MV-4-11 (cell line): ENCODE results near the gene FREY1.

Source experiments
- DNase-seq: peaks from one replicate; lab custom pipeline; 2025; lab: John Stamatoyannopoulos, UW

The FREY1 gene, protein sequence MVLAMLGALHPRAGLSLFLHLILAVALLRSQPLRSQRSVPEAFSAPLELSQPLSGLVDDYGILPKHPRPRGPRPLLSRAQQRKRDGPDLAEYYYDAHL

DNA sequence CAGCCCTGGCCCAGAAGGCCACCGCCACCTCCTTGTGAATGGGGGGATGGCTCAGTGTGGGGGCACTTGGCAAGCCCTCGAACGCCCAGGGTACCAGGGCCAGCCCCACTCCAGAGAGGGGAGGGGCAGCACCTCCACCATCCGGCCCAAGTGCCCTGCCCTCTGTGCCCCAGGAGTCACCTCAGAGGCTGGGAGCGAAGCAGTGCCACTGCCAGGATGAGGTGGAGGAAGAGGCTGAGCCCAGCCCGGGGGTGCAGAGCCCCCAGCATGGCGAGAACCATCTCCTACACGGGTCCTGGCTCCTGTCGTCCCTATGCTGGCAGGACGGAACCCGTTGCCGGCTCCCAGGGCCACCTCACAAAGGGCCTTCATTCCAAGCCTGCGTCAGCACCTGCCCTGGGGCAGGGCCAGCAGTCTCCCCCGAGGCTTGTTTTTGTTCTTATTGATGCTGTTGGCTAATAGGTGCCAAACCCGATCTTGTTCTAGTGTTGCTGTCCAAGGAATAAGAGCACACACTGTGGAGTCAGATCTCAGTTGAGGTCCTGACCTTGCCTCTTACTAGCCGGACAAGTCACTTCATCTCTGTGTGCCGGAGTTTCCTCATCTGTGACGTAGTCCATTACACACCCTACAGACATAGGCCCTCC lies at the start of gene FREY1:
Gene FREY1 (minus strand): TSS at position 307 of the 647 bp plus-strand sequence. CDS start 26 bp downstream, at position 281.
- peak; percentile 7 for DNase-seq

DNA sequence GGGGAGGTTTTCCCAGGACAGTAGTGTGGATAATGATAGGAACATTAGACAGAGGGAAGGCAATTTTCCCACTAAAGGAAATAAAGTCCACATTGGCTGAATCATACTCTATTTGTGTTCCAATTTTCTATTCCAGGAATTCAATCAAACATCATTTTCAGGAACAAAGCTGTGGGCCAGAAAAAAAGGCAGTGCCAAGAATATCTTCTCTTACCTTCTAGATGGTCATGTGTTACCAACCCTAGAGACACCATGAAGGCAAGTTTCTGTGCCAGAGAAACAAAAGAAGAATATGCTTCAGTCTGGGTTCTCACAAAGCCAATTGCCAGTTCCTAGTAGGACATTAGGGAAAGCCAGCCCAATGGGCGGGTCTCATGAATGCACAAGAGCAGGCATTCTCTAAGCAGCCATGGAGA lies 42.9 kb upstream of the FREY1 start:
- no peak for DNase-seq

DNA sequence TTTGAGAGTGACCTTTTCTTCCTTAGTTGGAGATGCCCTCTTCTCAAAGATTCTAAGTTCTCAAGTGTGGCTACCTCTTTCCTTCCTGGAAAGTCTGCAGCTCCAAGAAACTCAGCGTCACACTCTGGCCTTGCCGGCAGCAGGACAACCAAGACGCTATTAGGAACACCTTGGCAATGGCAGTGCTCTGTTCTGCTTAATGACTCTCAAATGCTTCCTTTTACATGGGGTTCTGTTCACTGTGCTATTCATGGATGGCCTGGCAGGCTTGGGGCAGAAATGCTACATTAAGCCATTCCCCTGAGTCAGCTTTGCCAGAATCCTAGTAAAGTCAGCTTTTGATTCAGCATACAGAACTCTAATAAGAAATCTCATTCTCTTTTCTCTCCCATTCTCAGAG lies 41.3 kb upstream of the FREY1 start:
- no peak for DNase-seq

DNA sequence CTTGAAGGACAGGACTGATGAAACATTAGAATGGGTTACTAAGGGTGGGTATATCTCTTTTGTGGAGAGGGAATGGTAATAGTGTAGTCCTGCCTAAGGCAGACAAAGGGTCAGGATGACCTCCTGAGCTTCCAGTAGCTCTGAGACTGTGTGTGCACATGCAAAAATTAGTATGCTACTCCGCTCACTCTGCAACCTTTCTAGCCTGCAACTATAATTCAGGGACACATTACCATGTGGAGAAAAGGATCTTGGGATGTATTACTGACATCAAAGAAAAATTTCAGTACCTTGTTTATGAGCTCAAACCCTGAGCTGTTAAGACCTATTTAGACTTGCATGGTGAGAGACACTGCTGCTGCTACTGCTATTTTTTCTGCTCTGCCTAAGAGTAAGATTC lies 40.8 kb upstream of the FREY1 start:
- no peak for DNase-seq

DNA sequence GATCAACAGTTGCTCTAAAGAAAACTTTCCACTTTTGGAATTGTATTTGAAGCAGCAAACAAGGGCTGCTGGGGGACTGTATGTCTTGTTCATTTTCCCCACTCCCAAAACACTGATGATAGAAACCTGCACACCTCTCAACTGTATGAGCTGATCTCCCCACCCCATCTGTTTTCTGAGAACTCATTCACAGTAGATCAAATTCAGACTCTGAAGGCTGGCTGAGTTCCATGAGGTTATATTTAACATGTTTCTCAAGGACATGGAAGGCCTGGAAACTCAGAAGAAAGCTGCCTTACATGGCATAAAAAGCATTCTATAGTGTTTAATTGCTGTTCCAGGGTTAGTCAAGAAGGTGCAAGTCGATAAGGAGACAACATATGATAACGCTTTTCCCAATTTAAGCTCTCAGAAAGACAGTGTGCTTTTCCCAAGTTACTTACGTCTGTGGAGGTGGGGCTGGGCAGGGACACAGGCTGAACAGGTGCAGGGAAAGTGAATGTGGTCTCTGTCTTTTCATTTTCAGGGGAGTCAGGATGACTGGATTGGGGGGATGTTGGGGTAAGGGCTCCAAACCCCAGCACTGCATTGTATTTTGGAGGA lies 38.4 kb upstream of the FREY1 start:
- DNase-seq: no peak

DNA sequence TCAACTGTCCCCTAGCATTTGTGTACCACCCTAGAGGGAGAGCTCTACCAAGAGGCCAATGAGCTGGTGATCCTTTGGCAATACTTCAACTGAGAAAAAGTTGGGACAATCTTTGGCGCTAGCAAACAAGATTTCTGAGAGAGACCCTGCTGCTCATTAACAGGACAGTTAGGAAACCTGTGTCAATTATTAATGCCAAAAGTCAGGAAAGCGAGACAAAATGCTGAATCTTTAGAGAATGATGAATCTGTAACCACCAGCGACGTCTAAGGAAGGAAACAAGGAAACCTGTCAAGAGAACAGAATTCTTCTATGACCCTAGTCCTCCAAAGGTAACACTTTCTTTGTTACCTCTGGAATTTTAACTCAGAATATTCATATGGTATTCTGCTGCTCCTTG lies 35.3 kb upstream of the FREY1 start:
- no peak for DNase-seq

DNA sequence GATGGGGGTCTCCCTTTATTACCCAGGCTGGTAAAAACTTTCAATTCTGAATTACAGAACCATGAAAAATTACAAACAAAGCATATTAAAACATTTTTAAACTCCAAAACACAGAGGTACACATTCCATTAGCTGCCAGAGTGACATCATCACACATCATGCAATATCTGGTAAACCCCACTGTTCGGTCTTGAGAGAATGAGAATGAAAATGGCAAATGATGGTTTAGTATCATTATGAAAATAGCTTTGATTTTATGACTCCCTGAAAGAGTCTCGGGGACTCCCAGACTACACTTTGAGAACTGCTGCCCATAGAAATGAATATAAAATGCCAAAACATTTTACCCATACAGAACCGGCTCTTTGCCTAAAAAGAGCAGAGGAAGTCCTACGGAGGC lies 34.2 kb upstream of the FREY1 start:
- DNase-seq: no peak

DNA sequence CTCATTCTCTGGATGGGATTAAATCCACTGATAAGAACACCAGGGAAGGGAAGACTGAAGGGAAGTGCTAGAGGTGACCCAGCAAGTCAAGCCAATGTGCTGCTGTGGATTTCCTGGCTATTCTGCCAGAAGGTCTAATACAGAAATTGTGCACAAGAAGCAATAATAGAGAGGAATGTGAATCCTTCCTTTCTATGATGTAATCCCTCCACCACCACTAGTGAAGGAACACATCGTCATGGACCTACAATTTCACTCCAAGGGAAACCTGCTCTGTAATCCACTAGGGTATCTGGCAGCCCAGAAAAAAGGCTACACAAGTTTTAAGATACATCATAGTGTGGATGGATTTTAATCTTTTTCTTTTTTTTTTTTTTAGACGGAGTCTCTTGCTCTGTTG lies 32.8 kb upstream of the FREY1 start:
- DNase-seq: no peak

DNA sequence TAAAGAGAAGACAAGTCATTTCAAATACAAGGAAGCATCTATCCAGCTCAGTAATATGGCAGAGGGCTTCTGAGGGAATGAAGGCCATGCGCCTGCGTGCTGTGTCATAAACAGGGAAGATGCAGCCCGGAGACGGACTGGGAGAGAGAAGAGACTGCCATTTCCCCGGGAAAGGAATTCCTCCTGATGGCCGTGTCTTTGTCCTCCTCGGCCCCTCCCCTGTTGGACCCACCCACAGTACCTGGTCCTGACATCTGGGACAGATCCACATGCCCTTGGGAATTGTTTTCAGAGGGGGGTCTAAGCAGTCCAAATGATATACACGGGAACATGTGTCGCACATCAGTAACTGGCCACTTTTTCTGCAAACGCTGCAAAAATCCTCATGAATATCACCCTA lies 30.8 kb upstream of the FREY1 start:
- DNase-seq: no peak

DNA sequence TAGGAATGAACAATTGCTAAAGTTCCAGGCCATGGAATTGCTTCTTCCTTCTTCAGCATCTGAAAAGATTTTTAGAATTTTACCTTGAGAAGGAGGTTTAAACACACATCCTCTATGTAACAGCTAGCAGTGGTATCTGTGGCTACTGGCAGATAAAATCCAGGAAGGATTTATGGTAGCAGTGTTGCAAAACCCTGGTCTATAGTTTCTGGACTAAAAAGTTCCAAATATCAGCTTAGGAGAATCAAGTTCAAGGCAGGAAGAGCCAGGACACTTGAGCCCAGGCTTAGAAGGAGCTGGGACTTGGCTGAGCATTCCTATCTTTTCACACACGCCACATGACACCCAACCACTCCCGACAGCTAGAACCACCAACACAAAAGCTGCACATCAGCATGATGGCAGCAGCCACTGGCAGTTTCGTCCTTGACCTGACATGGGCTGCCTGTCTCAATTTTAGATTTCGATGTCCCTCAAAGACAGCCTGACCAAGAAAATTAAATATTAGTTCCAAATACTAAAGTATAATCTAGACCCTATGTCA lies 29.5 kb upstream of the FREY1 start:
- peak; percentile 52 for DNase-seq

DNA sequence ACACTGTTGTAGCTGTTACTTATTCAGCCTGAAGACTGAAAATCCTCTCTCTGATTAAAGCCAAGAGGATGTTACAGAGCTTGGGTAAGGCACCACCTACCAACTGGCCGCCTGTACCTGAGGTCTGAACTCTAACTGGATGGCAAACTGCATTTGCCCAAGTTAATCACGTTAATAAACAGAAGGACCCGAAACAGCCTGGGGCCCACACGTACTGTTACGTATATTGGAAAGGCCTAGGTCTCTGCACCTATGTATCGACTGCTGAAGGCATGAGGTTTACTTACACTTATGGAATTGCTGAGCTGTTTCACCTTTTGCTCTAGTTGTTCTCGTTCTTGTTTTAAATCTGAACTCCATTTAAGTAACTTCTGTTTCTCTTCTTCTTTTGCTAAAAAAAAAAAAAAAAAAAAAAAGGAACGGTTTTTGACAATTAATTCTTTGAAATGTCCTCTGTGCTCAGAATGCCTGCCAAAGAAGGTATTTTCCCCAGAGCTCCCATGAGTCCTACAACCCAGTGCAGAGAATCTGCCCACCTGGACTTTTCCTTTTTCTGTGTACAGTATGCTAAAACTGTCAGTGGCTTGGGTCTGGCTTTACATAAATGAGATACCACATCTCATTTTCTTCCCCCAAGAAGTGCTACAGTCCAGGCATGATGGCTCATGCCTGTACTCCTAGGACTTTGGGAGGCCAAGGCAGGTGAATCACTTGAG lies 28.4 kb upstream of the FREY1 start:
- peak; percentile 31 for DNase-seq

DNA sequence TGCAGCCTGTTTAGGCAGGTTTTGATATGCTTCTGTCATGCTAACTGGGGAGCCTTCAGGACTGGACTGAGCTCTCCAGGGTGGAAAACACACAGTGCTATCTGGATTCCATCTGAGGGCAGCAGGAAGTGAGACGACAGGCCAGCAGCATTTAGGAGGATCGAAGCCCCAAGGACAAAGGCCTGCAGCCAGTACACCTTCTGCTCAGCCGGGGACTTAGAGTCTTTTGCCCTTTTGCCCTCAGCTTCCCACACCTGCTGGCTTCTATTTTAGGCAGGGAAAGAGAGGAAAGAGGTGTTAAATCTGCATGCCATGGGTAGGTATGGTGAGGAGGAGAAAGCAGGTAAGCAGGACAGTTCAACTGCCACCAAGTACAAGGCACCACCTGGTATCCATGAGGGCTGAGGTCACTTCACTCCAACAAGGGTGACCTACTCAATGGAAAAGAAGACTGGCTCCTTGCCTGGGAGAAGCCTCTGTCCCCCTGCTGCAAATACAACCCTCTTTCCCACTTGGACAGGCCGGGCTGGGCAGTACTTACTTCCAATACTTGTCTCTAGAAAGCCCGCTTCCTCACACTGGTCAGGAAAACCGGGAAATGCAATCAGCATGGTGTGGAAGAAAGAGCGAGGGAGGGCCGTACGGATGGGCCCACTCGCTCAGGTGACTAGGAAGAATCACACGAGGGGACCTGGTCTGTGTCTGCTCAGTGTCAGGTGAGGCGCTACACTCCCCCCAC lies 27.7 kb upstream of the FREY1 start:
- no peak for DNase-seq

DNA sequence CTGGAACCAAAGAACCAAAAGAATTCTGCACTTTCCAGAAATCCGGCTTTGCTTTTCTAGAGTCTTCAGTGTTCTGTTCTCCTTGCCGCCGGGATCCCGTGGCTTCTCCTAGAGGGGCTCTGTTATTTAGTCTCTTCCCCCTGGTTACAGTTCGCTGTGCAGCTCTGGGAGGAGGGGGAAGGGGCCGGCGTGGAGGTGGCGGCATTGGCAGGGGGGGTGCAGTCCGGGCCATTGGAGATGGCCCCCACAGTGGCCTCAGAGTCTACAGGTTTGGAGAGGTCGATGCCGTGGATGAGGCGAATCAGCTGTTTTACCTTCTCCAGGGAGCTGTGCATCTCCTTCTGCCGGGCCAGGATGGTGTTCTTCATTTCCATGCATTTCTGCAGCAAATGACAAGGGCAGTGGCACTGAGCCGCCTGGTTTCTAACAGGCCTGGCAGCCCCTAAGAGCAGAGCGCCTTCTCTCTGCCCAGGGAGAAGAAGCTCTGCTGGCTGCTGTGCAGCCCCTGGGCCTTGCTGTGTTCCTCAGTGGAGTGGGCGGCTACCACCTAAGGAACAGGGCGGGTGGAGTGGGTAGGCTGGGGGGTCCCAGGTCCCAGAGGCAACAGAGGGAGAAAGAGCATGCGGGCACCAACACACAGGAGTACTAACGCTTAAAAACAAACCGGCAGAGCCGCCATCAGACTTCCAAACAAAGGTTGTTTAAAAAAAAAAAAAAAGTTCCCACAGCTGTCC lies 26.9 kb upstream of the FREY1 start:
- DNase-seq: no peak

DNA sequence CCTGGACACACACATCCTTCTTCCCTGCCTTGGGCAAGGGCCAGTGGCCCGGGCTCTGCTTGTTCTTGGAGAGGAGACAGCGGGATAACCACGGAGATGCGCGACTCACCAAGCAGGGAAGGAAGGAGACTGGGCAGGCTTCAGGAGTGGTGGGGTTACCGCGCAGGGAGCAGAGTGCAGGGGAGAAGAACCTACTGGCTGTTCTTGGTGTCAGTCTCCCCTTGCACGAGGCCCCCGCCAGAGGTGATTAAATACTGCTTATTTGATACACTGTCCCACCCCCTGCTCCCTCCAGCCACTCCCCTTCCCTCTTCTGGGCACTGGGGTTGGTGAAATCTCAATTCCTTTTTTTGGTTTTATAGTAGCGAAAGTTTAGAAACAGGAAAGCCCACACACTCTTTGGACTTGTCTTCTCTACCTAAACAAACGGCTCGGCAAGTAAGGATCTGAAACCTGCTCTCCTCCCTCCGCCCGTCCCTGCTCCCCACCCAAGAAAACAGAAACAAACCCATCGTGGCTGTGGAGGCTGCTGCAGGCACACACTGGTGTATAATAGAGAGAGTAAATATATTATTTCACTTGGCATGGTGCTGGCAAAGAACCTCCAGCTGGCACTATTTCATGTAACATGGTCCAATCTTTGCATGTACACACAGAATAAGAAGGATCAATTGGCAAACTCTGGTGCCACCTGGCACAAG lies 26.2 kb upstream of the FREY1 start:
- DNase-seq: peak; percentile 95

DNA sequence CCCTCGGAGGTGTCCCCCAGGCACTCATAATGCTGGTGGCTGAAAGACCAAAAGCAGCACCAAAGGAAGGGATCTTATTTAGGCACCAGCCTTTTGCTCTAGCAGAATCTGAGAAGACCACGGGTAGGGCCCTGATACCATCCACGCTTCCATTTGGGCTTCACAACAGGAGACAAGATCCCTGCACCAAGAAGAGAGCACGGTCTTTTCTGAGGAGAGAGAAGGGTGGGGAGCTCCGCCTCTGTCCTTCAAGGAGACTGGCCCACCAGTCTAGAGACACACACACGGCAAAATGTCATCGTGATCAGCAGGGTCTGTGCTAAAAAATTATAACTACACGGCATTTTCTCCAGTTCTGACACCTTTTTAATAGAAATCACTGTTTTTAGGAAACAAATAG lies 25.1 kb upstream of the FREY1 start:
- DNase-seq: no peak

DNA sequence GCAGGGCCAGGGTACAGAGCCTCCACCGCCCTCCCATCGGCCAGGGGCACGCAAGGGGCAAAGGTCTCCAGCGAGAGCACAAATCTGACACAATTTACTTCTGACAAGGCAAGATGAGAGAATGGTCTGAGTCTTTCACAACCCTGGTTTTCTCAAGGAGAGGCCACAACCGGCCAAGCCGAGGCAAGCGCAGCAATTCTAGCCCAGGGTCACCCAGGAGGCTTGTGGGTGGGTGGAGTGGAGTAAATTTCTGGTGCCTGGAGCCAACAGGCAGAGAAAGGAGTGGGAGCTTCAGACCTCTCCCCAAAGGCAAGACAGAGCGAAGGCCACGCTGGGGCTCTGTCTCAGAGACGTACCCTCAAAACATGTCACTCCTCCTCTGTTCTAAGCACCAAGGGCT lies 24.7 kb upstream of the FREY1 start:
- peak; percentile 59 for DNase-seq

DNA sequence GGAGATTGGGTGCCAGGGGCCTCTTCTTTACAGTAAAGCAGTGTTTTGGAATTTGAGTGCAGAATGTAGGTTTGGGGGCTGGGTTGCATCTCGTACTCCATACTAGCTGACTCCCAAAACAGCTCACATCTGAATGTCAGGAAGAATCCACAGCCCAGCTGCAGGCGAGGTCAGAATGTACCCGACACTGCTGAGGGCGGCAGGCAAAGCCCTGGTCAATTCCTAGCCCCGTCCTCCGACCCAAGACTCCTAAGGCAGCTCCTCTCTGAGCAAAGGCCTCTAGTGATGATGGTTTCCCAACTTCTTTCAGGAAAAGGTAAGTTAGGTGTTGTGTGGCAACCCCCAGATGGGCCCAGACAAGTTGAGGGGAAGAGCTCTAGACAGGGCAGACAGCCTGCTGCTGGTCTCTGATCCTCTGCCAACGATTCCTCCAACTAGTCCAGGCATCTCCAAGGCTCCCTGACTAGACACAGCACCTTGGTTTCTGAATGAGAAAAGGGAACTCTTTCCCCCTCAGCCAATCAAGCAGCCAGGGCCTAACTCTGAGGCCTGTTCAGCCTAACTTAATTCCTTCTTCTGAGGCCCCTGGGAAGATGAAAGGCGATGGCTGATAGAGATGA lies 24.0 kb upstream of the FREY1 start:
- DNase-seq: no peak

DNA sequence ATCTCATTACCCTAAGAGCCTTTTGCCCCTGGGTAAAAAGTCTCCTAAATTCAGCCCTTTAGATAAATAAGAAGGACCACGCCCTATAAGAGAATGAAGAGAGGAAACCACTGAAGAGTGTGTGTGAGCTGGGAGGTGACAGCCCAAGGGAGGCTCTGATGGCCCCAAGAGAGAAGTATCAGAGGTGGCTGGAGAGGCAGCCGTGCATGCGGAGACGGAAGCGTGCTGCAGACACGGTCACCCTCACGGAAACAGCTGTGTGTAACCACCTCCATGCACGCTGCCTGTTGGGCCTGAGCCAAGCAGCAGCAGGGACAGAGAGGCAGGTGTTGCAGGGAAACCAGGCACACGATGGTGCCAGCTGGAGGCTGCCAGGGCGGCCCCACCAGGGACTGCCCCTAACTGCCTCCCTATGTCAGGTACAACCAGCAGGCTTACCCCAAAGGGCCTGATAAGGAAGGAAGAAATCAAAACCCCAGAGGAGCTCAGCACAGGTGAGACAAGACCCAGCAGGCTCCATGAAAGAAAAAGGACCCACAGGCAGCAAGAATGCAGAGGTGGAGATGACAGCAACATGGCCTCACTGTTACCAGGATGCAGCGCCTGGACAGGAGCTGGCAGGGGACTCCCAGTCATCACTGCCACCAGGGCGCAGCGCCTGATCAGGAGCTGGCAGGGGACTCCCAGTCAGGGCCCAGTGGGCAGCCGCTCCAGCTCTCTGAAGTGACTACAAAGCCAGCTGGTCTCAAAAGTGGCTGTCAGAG lies 23.1 kb upstream of the FREY1 start:
- DNase-seq: peak; percentile 59

DNA sequence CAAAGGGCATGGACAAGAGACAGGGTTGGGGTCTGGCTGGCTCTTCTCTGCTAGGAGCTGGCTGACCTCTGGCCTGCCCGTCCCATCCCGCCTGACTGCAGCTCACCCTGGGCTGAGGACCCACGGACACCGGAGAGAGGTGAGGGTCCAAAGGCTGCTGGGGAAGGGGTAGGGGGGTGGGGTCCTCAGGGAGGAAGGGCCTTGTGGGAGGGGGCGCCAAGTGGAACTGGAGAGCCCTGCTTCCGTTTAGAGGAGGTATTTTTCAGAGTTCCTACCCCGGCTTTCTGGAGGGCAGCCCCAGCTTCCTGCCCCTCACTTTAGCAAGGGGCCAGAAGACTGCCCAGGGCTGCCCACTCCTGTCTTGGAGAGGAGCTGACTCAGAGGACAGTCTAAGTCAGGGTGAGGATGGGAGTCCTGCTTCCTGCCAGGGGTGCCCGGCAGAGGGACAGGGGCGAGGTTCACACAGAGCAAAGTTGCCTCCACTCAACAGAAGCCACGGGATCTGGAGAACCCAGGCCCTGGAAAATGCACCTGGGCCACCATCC lies 22.5 kb upstream of the FREY1 start:
- DNase-seq: no peak
